H9 (cell line): Measurements from ENCODE around the gene BCAS3. TPM values are rescaled to one million over a fixed set of nuclear protein-coding genes. Genes with fewer than 3 reads are reported as not detected.

Source experiments
- DNase-seq: peaks from one replicate; pipeline ENCODE4 v3.0.0-alpha.2; 2017
- H2AFZ ChIP-seq: one replicate; pipeline ENCODE4 v1.6.1; 2013; ENCODE audit warnings: mild to moderate bottlenecking, low read length, control low read depth, moderate library complexity
- H2AK5ac ChIP-seq: 2 replicates; pipeline ENCODE4 v1.6.1; 2013; ENCODE audit warnings: low read length, control low read depth, mixed read lengths; ENCODE audit not compliant: insufficient read length
- H2BK120ac ChIP-seq: one replicate; pipeline ENCODE4 v1.6.1; 2013; ENCODE audit warnings: low read depth, mild to moderate bottlenecking, low read length, control low read depth, inconsistent platforms; ENCODE audit not compliant: poor library complexity, severe bottlenecking
- H2BK12ac ChIP-seq: 2 replicates; pipeline ENCODE4 v1.6.1; 2013; ENCODE audit warnings: low read length, control low read depth, mixed read lengths, low read depth; ENCODE audit not compliant: insufficient read length
- H2BK15ac ChIP-seq: 2 replicates; pipeline ENCODE4 v1.6.1; 2013; ENCODE audit warnings: low read depth, low read length, control low read depth
- H2BK20ac ChIP-seq: one replicate; pipeline ENCODE4 v1.6.1; 2013; ENCODE audit warnings: low read depth, mild to moderate bottlenecking, low read length, control low read depth, inconsistent platforms; ENCODE audit not compliant: poor library complexity, severe bottlenecking
- H2BK5ac ChIP-seq: 2 replicates; pipeline ENCODE4 v1.6.1; 2013; ENCODE audit warnings: low read length, control low read depth, mixed read lengths; ENCODE audit not compliant: insufficient read length
- H3K14ac ChIP-seq: 2 replicates; pipeline ENCODE4 v1.6.1; 2013; ENCODE audit warnings: low read length, control low read depth; ENCODE audit not compliant: insufficient read depth
- H3K18ac ChIP-seq: 2 replicates; pipeline ENCODE4 v1.6.1; 2013; ENCODE audit warnings: low read depth, mild to moderate bottlenecking, mixed read lengths, low read length, control low read depth; ENCODE audit not compliant: insufficient read length
- H3K23ac ChIP-seq: 2 replicates; pipeline ENCODE4 v1.6.1; 2013; ENCODE audit warnings: low read length, control low read depth, mixed read lengths, low read depth; ENCODE audit not compliant: insufficient read length
- H3K23me2 ChIP-seq: 2 replicates; pipeline ENCODE4 v1.6.1; 2013; ENCODE audit warnings: low read depth, mild to moderate bottlenecking, mixed read lengths, low read length, control low read depth; ENCODE audit not compliant: insufficient read length, poor library complexity, severe bottlenecking
- H3K27ac ChIP-seq: 2 replicates; pipeline ENCODE4 v1.5.1; 2013; ENCODE audit warnings: low read length, control low read depth, mixed read lengths, low read depth; ENCODE audit not compliant: insufficient read length
- H3K27me3 ChIP-seq: 2 replicates; pipeline ENCODE4 v1.6.1; 2013; ENCODE audit warnings: low read length, control low read depth, inconsistent platforms; ENCODE audit not compliant: insufficient read depth
- H3K4ac ChIP-seq: 2 replicates; pipeline ENCODE4 v1.6.1; 2013; ENCODE audit warnings: low read depth, mild to moderate bottlenecking, control low read depth, inconsistent platforms, low read length, moderate library complexity
- H3K4me1 ChIP-seq: 2 replicates; pipeline ENCODE4 v1.6.1; 2013; ENCODE audit warnings: low read length, control low read depth, inconsistent platforms; ENCODE audit not compliant: insufficient read depth
- H3K4me2 ChIP-seq: 2 replicates; pipeline ENCODE4 v1.6.1; 2013; ENCODE audit warnings: low read length, control low read depth, mixed read lengths; ENCODE audit not compliant: insufficient read length, insufficient read depth
- H3K56ac ChIP-seq: 2 replicates; pipeline ENCODE4 v1.6.1; 2013; ENCODE audit warnings: low read depth, mild to moderate bottlenecking, mixed read lengths, low read length, control low read depth; ENCODE audit not compliant: insufficient read length
- H3K79me1 ChIP-seq: 2 replicates; pipeline ENCODE4 v1.6.1; 2013; ENCODE audit warnings: low read depth, mild to moderate bottlenecking, moderate library complexity, low read length, control low read depth, inconsistent platforms; ENCODE audit not compliant: insufficient read depth, poor library complexity, severe bottlenecking
- H3K79me2 ChIP-seq: 2 replicates; pipeline ENCODE4 v1.6.1; 2013; ENCODE audit warnings: low read length, control low read depth, inconsistent platforms; ENCODE audit not compliant: insufficient read depth
- H3K9ac ChIP-seq: 2 replicates; pipeline ENCODE4 v1.6.1; 2013; ENCODE audit warnings: low read length, control low read depth, mixed read lengths; ENCODE audit not compliant: insufficient read length; ENCODE audit errors: extremely low read depth
- H3K9me3 ChIP-seq: one replicate; pipeline ENCODE4 v1.6.1; 2013; ENCODE audit warnings: low read depth, low read length, inconsistent platforms; ENCODE audit not compliant: control insufficient read depth
- H3T11ph ChIP-seq: one replicate; pipeline ENCODE4 v1.6.1; 2013; ENCODE audit warnings: mild to moderate bottlenecking, low read length, control low read depth, inconsistent platforms
- H4K20me1 ChIP-seq: one replicate; pipeline ENCODE4 v1.6.1; 2013; ENCODE audit not compliant: control insufficient read depth, insufficient read length, insufficient read depth
- H4K5ac ChIP-seq: 2 replicates; pipeline ENCODE4 v1.6.1; 2013; ENCODE audit warnings: low read depth, mild to moderate bottlenecking, mixed read lengths, low read length, control low read depth; ENCODE audit not compliant: insufficient read length
- H4K8ac ChIP-seq: replicated peaks from 2 replicates; pipeline ENCODE4 v1.6.1; 2013; ENCODE audit warnings: low read length, control low read depth, mixed read lengths, low read depth; ENCODE audit not compliant: insufficient read length
- H4K91ac ChIP-seq: 2 replicates; pipeline ENCODE4 v1.6.1; 2013; ENCODE audit warnings: low read depth, mild to moderate bottlenecking, moderate library complexity, mixed read lengths, low read length, control low read depth; ENCODE audit not compliant: insufficient read length
- H3K27ac Mint-ChIP-seq, 3 experiments: 2 replicates in 2 of 3; 3 replicates in 1 of 3; pipeline ENCODE4 v1.8.0; 2020 to 2021; ENCODE audit warnings: mixed read lengths in 3 of 3, mild to moderate bottlenecking in 1 of 3, moderate library complexity in 1 of 3
- H3K27me3 Mint-ChIP-seq: 2 replicates; pipeline ENCODE4 v1.8.0; 2021; ENCODE audit warnings: low read depth, mild to moderate bottlenecking, moderate library complexity, mixed read lengths
- H3K36me3 Mint-ChIP-seq, 3 experiments: 2 replicates in 2 of 3; 3 replicates in 1 of 3; pipeline ENCODE4 v1.8.0; 2020 to 2021; ENCODE audit warnings: low read depth in 3 of 3, mixed read lengths in 3 of 3; ENCODE audit not compliant: insufficient read depth in 1 of 3
- H3K4me1 Mint-ChIP-seq, 2 experiments: 2 replicates each; pipeline ENCODE4 v1.8.0; 2020; ENCODE audit warnings: mixed read lengths in 2 of 2
- H3K4me3 Mint-ChIP-seq, 2 experiments: 2 replicates in 1 of 2; 3 replicates in 1 of 2; pipeline ENCODE4 v1.8.0; 2020 to 2021; ENCODE audit warnings: mild to moderate bottlenecking in 2 of 2, mixed read lengths in 2 of 2, moderate library complexity in 1 of 2
- H3K9me3 Mint-ChIP-seq, 2 experiments: 2 replicates in 1 of 2; 3 replicates in 1 of 2; pipeline ENCODE4 v1.8.0; 2020; ENCODE audit warnings: mild to moderate bottlenecking in 2 of 2, mixed read lengths in 2 of 2, moderate library complexity in 1 of 2
- WGBS: extraction: QIAGEN DNeasy Blood & Tissue Kit; methylation state at CpG from one replicate; pipeline ENCODE4 v1.1.7; 2013; ENCODE audit warnings: missing lambda C conversion rate, low lambda C conversion rate, mixed read lengths; ENCODE audit not compliant: insufficient read length; ENCODE audit errors: extremely low coverage; 5-methylcytosine and 5-hydroxymethylcytosine counted together
- total RNA-seq: library from RNA; stranded (reverse); gene quantifications from 2 replicates; pipeline ENCODE4 v1.2.1, GENCODE V29; 2021
- TF ChIP-seq, protein P1 (sequence below): fragments of 200-600 bp; sonication (generic); conservative IDR thresholded peaks from 3 replicates; pipeline ENCODE4 v1.8.0; 2021; ENCODE audit warnings: antibody characterized with exemption, mild to moderate bottlenecking

The BCAS3 gene
- total RNA-seq, 1 experiment from 2014 or later, result 22.4 TPM

DNA sequence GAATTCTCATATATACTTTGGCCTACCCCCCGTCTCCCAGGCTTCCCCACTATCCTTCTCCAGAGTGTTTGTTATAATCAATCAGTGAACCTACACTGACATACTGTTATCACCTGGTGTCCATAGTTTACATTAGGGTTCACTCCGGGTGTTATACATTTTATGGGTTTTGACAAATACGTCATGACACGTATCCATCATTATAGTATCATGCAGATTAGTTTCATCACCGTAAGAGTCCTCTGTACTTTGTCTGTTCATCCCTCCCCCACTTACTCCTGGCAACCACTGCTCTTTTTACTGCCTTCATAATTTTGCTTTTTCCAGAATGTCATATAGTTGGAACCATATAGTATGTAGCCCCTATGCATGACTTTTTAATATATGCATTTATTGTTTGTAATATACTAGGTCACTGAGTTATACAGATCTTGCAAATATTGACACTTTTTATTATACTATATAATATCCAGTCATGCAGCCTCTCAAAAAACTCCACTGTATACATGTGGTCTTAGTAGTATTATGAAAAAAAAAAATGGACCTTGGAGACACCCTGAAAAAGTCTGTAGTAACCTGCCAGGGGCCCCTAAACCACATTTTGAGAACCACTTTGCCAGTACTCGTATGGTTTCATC is 49.3 kb upstream of the BCAS3 start:
- H3K9me3 Mint-ChIP-seq, result no peaks in the 10 kb centered on the region
- no peak overlapping the region for H4K91ac ChIP-seq
- H3K79me2 ChIP-seq, result no peaks in the 10 kb centered on the region
- H3K18ac ChIP-seq, result no peak overlapping the region
- no peak overlapping the region for H4K5ac ChIP-seq
- no peak overlapping the region for H3K14ac ChIP-seq
- H3K9ac ChIP-seq, result no peak overlapping the region
- no peak overlapping the region for H2AFZ ChIP-seq
- H3T11ph ChIP-seq, result no peak overlapping the region
- H3K23ac ChIP-seq, result no peak overlapping the region
- no peak overlapping the region for H3K27ac ChIP-seq
- H3K79me1 ChIP-seq, result peaks cover 6% of the 10 kb centered on the region
- H2BK12ac ChIP-seq, result no peak overlapping the region
- H3K27me3 Mint-ChIP-seq, result no peaks in the 10 kb centered on the region
- H3K4me3 Mint-ChIP-seq, result no peak overlapping the region
- no peaks in the 10 kb centered on the region for H3K9me3 ChIP-seq
- no peak for DNase-seq
- whole genome bisulfite sequencing, result no CpG with 5 or more reads among the region's 6 CpGs
- no peak overlapping the region for H2AK5ac ChIP-seq
- no peaks in the 10 kb centered on the region for H4K20me1 ChIP-seq
- TF ChIP-seq, protein P1, sequence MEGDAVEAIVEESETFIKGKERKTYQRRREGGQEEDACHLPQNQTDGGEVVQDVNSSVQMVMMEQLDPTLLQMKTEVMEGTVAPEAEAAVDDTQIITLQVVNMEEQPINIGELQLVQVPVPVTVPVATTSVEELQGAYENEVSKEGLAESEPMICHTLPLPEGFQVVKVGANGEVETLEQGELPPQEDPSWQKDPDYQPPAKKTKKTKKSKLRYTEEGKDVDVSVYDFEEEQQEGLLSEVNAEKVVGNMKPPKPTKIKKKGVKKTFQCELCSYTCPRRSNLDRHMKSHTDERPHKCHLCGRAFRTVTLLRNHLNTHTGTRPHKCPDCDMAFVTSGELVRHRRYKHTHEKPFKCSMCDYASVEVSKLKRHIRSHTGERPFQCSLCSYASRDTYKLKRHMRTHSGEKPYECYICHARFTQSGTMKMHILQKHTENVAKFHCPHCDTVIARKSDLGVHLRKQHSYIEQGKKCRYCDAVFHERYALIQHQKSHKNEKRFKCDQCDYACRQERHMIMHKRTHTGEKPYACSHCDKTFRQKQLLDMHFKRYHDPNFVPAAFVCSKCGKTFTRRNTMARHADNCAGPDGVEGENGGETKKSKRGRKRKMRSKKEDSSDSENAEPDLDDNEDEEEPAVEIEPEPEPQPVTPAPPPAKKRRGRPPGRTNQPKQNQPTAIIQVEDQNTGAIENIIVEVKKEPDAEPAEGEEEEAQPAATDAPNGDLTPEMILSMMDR, result no peak
- H3K23me2 ChIP-seq, result no peaks in the 10 kb centered on the region
- H4K8ac ChIP-seq, result no peak overlapping the region
- H3K36me3 Mint-ChIP-seq, result peaks cover 0 to 10% (median 8%) of the 10 kb centered on the region in 3 experiments; a peak in 4 of 7 replicates
- H3K4me1 ChIP-seq, result no peaks in the 10 kb centered on the region
- H2BK120ac ChIP-seq, result no peak overlapping the region
- no peak overlapping the region for H3K56ac ChIP-seq
- H3K4me2 ChIP-seq, result no peak overlapping the region
- no peak overlapping the region for H3K4ac ChIP-seq
- H3K4me1 Mint-ChIP-seq, result no peaks in the 10 kb centered on the region
- H3K27me3 ChIP-seq, result no peaks in the 10 kb centered on the region
- peak overlapping the region in 1 of 3 experiments; percentile 40; a peak in 2 of 7 replicates for H3K27ac Mint-ChIP-seq
- H2BK15ac ChIP-seq, result no peak overlapping the region
- H2BK5ac ChIP-seq, result no peak overlapping the region
- no peak overlapping the region for H2BK20ac ChIP-seq
